Lung microvascular endothelial cell (primary cell): ENCODE data around the gene LRIT1. TPM values are rescaled to one million over a fixed set of nuclear protein-coding genes. Genes with fewer than 3 reads are reported as not detected.

Experiments used
- DNase-seq, 2 donors: peaks; one replicate each; pipeline versions ENCODE4 v3.0.0 to v3.0.0-alpha.2; 2010; ENCODE audit warnings: low read depth in 2 of 2
- total RNA-seq: library from RNA; depleted of rRNA; stranded (reverse); fragments of >200 nt; gene quantifications from 2 replicates; pipeline ENCODE4 v1.2.1, GENCODE V29; 2014

The LRIT1 gene
- total RNA-seq, 1 donor from 2014 or later, result not detected

- peak; percentile 45 to 51 for DNase-seq
Measured at GRCh38 chr10:84256510-84257342, 15.4 kb upstream of the LRIT1 start.

GRCh38 chr10:84254552-84255478 lies 13.5 kb upstream of the LRIT1 start:
- DNase-seq, result no peak

GRCh38 chr10:84248794-84249193 lies 7.4 kb upstream of the LRIT1 start:
- no peak for DNase-seq

GRCh38 chr10:84247496-84247895 lies 6.2 kb upstream of the LRIT1 start:
- no peak for DNase-seq

GRCh38 chr10:84244651-84245270 lies 3.4 kb upstream of the LRIT1 start, which contains the start of gene RGR:
RGR (plus strand) TSS chr10:84245053; CDS start chr10:84245091, 38 bp downstream.
- no peak for DNase-seq

- no peak for DNase-seq
Measured at GRCh38 chr10:84243759-84244158, 2.4 kb upstream of the LRIT1 start.

- DNase-seq, result no peak
Measured at GRCh38 chr10:84238909-84239308, 2.4 kb downstream of the LRIT1 start.

GRCh38 chr10:84237199-84238051 lies 3.9 kb downstream of the LRIT1 start:
- DNase-seq, result no peak

- no peak for DNase-seq
Measured at GRCh38 chr10:84236807-84237198, 4.5 kb downstream of the LRIT1 start.

GRCh38 chr10:84235096-84235495 lies 6.2 kb downstream of the LRIT1 start:
- no peak for DNase-seq

GRCh38 chr10:84234479-84234878 lies 6.9 kb downstream of the LRIT1 start:
- DNase-seq, result no peak

- DNase-seq, result no peak
Measured at GRCh38 chr10:84233940-84234339, 7.4 kb downstream of the LRIT1 start.

GRCh38 chr10:84232376-84232775 lies 9.0 kb downstream of the LRIT1 start:
- no peak for DNase-seq

GRCh38 chr10:84230359-84230758 lies 11.0 kb downstream of the LRIT1 start:
- DNase-seq, result no peak

GRCh38 chr10:84227810-84228209 lies 13.5 kb downstream of the LRIT1 start:
- DNase-seq, result no peak

GRCh38 chr10:84226616-84227015 lies 14.7 kb downstream of the LRIT1 start:
- DNase-seq, result no peak

GRCh38 chr10:84225427-84226173 lies 15.7 kb downstream of the LRIT1 start, which contains the start of gene LRIT2:
LRIT2 (minus strand) TSS chr10:84225544; CDS start chr10:84225520, 24 bp downstream.
- DNase-seq, result no peak

- peak in 1 of 2 donors; percentile 8 for DNase-seq
Measured at GRCh38 chr10:84224411-84225028, 16.8 kb downstream of the LRIT1 start.

- DNase-seq, result no peak
Measured at GRCh38 chr10:84221916-84222315, 19.4 kb downstream of the LRIT1 start.

- no peak for DNase-seq
Measured at GRCh38 chr10:84217746-84218145, 23.6 kb downstream of the LRIT1 start.
